Astrocyte (in vitro differentiated cells and primary cell): Measurements from ENCODE around the gene PDLIM7.

Source experiments
- EZH2 ChIP-seq: IDR thresholded peaks from 2 replicates; pipeline ENCODE4 v1.6.1; 2012; ENCODE audit warnings: mild to moderate bottlenecking, low read length, inconsistent platforms; ENCODE audit not compliant: insufficient read depth
- TF ChIP-seq, protein P1 (sequence below): IDR thresholded peaks from 2 replicates; pipeline ENCODE4 v1.5.1; 2011; ENCODE audit warnings: low read depth, mild to moderate bottlenecking, inconsistent platforms, low read length, moderate library complexity; ENCODE audit not compliant: insufficient read depth

DNA sequence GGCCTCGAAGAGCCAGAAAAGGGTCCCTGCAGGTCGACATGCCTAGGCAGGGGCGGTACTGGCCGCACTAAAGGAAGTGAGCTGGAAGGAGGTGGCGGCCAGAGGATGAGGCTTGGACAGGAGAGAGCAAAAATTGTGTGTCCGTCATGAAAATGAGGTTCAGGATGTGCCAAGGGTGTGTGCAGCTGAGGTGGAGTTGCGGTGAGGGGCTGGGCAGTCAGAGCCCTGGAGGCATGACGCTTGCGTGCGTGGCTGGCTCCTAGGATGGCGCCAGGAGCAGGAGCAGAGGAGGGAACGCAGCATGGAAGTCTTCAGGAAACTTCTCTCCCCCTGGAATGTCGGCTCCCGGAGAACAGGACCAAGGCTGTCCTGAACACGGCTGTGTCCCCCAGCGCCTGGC is 5.5 kb upstream of the PDLIM7 start:
- TF ChIP-seq, protein P1, sequence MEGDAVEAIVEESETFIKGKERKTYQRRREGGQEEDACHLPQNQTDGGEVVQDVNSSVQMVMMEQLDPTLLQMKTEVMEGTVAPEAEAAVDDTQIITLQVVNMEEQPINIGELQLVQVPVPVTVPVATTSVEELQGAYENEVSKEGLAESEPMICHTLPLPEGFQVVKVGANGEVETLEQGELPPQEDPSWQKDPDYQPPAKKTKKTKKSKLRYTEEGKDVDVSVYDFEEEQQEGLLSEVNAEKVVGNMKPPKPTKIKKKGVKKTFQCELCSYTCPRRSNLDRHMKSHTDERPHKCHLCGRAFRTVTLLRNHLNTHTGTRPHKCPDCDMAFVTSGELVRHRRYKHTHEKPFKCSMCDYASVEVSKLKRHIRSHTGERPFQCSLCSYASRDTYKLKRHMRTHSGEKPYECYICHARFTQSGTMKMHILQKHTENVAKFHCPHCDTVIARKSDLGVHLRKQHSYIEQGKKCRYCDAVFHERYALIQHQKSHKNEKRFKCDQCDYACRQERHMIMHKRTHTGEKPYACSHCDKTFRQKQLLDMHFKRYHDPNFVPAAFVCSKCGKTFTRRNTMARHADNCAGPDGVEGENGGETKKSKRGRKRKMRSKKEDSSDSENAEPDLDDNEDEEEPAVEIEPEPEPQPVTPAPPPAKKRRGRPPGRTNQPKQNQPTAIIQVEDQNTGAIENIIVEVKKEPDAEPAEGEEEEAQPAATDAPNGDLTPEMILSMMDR: no peak
- TF ChIP-seq EZH2: no peak
